Measurements from ENCODE around the gene MSGN1.

Gene MSGN1

GRCh38 chr2:17816396-17817245 lies at the start of gene MSGN1:
TSS of gene MSGN1 (plus strand) at chr2:17816460. CDS start at chr2:17816519, 59 bp downstream.
- DNase-seq (ENCODE audit: low spot score), result no peak

GRCh38 chr2:17768894-17769293 lies 47.4 kb upstream of the MSGN1 start:
- DNase-seq (ENCODE audit: low spot score), result no peak

- no peak for DNase-seq (ENCODE audit: low spot score)
Observed at GRCh38 chr2:17771956-17772355, 44.3 kb upstream of the MSGN1 start.

- no peak for DNase-seq (ENCODE audit: low spot score)
Observed at GRCh38 chr2:17772532-17772931, 43.7 kb upstream of the MSGN1 start.

- no peak for DNase-seq (ENCODE audit: low spot score)
Observed at GRCh38 chr2:17780546-17780945, 35.7 kb upstream of the MSGN1 start.

GRCh38 chr2:17781482-17781881 lies 34.8 kb upstream of the MSGN1 start:
- no peak for DNase-seq (ENCODE audit: low spot score)

- DNase-seq (ENCODE audit: low spot score), result no peak
Observed at GRCh38 chr2:17786727-17787126, 29.5 kb upstream of the MSGN1 start.

GRCh38 chr2:17788773-17789172 lies 27.5 kb upstream of the MSGN1 start:
- DNase-seq (ENCODE audit: low spot score), result no peak

- DNase-seq (ENCODE audit: low spot score), result no peak
Observed at GRCh38 chr2:17790536-17790935, 25.7 kb upstream of the MSGN1 start.

GRCh38 chr2:17791121-17791816 lies 25.0 kb upstream of the MSGN1 start:
- DNase-seq (ENCODE audit: low spot score), result no peak

- no peak for DNase-seq (ENCODE audit: low spot score)
Observed at GRCh38 chr2:17791817-17792130, 24.5 kb upstream of the MSGN1 start.

- DNase-seq (ENCODE audit: low spot score), result no peak
Observed at GRCh38 chr2:17792515-17792914, 23.7 kb upstream of the MSGN1 start.

- no peak for DNase-seq (ENCODE audit: low spot score)
Observed at GRCh38 chr2:17793296-17793695, 23.0 kb upstream of the MSGN1 start.

GRCh38 chr2:17793803-17794354 lies 22.4 kb upstream of the MSGN1 start:
- DNase-seq (ENCODE audit: low spot score), result no peak

- DNase-seq (ENCODE audit: low spot score), result no peak
Observed at GRCh38 chr2:17795309-17795708, 21.0 kb upstream of the MSGN1 start.

GRCh38 chr2:17798338-17798737 lies 17.9 kb upstream of the MSGN1 start:
- no peak for DNase-seq (ENCODE audit: low spot score)

- DNase-seq (ENCODE audit: low spot score), result no peak
Observed at GRCh38 chr2:17799301-17800120, 16.7 kb upstream of the MSGN1 start.

- no peak for DNase-seq (ENCODE audit: low spot score)
Observed at GRCh38 chr2:17800219-17800618, 16.0 kb upstream of the MSGN1 start.

GRCh38 chr2:17800693-17801458 lies 15.4 kb upstream of the MSGN1 start:
- DNase-seq (ENCODE audit: low spot score), result no peak

GRCh38 chr2:17803497-17803896 lies 12.8 kb upstream of the MSGN1 start:
- no peak for DNase-seq (ENCODE audit: low spot score)

GRCh38 chr2:17804358-17804757 lies 11.9 kb upstream of the MSGN1 start:
- no peak for DNase-seq (ENCODE audit: low spot score)

GRCh38 chr2:17805166-17805565 lies 11.1 kb upstream of the MSGN1 start:
- DNase-seq (ENCODE audit: low spot score), result no peak
